Uterus (tissue), 2 donors: Measurements from ENCODE around the gene VSIR.

Experiments
- CTCF ChIP-seq, 4 experiments: fragments of 200-600 bp in 2 of 4; fragments of 450-650 bp in 2 of 4; sonication (generic) in 2 of 4; IDR thresholded peaks; one replicate each; pipeline ENCODE4 v1.5.1; 2016 to 2019; ENCODE audit warnings: antibody characterized with exemption in 4 of 4, mild to moderate bottlenecking in 2 of 4, moderate library complexity in 1 of 4
- POLR2A ChIP-seq, 2 donors: fragments of 450-650 bp; IDR thresholded peaks; one replicate each; pipeline ENCODE4 v1.6.1; 2016; ENCODE audit warnings: antibody characterized with exemption in 2 of 2, mild to moderate bottlenecking in 1 of 2, moderate library complexity in 1 of 2

- TF ChIP-seq POLR2A (IDR thresholded peaks at IDR 0.05) (no peak), CTCF (IDR thresholded peaks at IDR 0.05) (no peak)
Observed at GRCh38 chr10:71799608-71800453, 26.5 kb upstream of the VSIR start.
